HG03135 (cell line): ENCODE measurements around the gene SIM2.

Experiments used
- ATAC-seq: cut with Tn5 transposase; IDR thresholded peaks from one replicate; pipeline ENCODE4 v1.9.1; 2021; ENCODE audit warnings: mild to moderate bottlenecking, moderate library complexity; ENCODE audit not compliant: unreplicated experiment

Gene SIM2

GRCh38 chr21:36700295-36700970 is 1.5 kb downstream of the SIM2 start:
- no peak for ATAC-seq

GRCh38 chr21:36700971-36701755 is 2.2 kb downstream of the SIM2 start:
- no peak for ATAC-seq

DNA sequence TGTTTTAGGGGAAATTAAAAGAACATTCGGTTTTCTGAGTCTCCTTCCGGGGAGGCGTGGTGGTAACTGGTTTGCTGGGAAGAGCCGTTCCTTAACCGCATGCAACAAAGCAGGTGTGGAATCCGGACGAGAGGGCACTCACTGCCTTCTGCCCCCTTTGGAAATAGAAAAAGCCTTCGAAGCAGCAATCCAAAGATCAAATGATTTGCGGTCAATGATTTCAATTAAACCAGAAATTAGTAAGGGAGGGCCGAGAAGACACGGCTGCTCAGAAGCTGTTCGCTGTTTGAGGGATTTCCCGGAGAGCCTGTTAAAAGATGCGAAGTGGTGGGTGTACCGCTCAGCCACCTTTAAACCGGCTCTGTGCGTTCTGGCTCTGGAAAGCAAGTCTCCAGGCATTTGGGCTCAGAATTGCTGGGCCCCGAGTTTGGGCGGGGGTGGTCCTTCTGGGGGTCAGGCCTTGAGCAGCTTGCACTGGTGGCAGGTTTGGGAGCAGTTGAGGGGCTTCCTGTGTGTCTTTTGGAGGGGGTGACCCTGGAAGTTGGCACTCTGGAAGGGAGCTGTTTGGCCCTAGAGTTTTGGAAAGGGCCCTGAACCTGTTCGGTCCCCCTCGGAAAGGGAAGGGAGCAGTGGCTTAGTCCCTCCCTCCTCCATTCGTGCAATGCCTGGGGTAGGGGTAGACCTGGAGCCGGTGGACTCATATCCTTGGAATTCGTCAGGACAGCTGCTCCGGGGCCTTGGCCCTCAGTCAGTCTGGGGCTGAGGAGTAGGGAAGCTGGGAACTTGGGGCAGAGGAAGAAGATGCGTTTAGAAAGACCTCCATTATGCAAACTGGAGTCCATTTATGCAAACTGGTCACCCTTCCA is 3.1 kb downstream of the SIM2 start:
- no peak for ATAC-seq

- ATAC-seq: no peak
Measured at GRCh38 chr21:36702622-36702968, 3.7 kb downstream of the SIM2 start.

DNA sequence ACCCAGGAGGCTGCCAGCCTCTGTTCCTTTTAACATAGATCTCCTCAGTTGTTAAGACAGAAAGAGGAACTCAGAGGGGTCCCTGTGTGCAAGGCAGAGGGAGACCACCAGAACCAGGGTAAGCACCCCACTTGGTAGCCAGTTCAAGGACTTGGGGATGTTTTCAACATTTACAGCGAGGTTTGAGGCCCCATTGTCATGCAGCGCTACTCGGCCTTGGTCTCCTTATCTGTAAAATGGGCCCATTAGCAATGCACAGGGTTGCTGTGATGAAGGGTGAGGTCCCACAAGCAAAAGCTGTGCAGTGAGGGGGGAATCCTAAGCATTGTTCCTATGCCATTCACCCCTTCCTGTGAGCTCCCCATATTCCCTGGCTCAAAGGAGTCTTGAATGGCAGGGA is 4.2 kb downstream of the SIM2 start:
- ATAC-seq: no peak

- ATAC-seq: no peak
Measured at GRCh38 chr21:36703626-36704280, 4.8 kb downstream of the SIM2 start.

- no peak for ATAC-seq
Measured at GRCh38 chr21:36704281-36704957, 5.5 kb downstream of the SIM2 start.

DNA sequence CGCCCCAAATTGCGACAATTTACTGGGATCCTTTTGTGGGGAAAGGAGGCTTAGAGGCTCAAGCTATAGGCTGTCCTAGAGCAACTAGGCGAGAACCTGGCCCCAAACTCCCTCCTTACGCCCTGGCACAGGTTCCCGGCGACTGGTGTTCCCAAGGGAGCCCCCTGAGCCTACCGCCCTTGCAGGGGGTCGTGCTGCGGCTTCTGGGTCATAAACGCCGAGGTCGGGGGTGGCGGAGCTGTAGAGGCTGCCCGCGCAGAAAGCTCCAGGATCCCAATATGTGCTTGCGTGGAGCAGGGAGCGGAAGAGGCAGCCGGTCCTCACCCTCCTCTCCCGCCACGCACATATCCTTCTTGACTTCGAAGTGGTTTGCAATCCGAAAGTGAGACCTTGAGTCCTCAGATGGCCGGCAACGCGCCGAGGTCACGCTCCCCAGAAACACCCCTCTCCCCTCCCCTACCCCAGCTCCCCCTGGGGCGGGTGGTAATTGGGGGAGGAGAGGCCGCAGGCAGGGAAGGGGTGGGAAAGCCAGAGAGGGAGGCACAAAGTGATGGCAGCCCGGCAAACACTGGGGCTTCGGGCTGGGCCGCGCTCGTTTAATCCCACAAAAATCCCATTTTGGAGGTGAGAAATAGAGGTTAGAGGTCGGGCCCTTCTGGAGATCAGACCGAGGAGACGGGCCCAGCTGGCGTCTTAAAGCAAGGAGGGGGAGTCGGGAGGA is 6.2 kb downstream of the SIM2 start:
- no peak for ATAC-seq

- no peak for ATAC-seq
Measured at GRCh38 chr21:36705679-36706481, 7.0 kb downstream of the SIM2 start.

DNA sequence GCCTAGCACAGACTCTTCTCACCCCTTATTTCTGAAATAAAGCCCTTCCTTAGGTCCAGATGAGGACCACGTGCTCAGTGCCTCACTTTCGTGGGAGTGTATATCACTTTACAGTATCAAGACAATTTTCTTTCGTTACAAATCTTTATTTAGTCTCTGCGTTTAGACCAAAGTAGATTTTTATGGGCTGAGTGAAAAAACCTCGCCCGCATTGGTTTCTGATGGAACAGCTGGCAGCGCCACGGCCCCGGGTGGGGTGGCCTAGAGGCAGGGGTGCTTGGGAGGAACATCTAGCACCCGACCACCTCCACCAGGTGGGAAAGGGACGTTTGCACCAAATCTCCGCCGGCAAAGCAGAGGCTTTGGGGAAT is 7.6 kb downstream of the SIM2 start:
- no peak for ATAC-seq

GRCh38 chr21:36706951-36707762 is 8.2 kb downstream of the SIM2 start:
- no peak for ATAC-seq

DNA sequence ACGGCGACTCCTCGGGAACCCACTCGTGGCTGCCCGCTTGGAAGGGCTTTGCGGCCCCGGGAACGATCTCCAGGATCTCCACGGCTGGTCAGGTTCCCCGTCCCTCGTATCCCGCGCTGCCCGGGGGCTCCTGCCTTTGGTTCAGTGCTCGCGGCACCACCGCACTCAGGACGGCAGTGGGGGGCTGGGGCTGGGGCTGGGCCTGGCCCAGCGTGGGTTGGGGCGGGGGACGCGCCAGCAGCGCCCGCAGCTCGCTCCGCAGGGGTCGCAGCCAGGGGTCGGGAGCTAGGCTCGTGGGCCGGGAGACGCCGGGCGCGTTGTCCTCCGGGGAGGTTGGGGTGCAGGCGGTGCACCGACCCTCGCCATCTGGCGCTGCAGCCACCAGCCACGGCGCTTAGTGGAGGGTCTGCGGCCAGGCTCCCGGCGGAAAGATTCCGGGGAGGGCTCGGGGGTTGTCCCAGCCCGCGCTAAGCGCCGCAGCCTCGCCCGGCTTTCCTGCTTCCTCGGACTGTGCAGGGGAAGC is 8.9 kb downstream of the SIM2 start:
- no peak for ATAC-seq

GRCh38 chr21:36708286-36709029 is 9.5 kb downstream of the SIM2 start:
- no peak for ATAC-seq

- no peak for ATAC-seq
Measured at GRCh38 chr21:36709030-36709867, 10.3 kb downstream of the SIM2 start.

- ATAC-seq: no peak
Measured at GRCh38 chr21:36709868-36710728, 11.2 kb downstream of the SIM2 start.

DNA sequence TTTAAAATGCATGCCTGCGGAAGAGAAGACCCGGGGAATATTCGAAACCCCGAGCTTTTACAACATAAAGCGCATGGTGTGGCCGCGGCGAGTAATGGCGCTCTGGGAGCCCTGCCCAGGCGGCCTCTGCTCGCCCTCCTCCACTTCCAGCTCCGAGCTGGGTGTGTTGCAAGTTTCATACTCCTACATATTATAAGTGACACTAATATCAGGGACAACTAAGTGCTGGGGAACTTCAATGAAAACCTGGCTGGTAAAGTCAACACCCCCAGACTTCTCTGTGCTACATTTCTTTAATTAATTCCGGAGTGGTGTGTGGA is 11.8 kb downstream of the SIM2 start:
- ATAC-seq: no peak
